Fibroblast of upper back skin (primary cell): ENCODE data around the gene CLN6.
"Not testable (repeated sequence)": the region's sequence is repeated elsewhere in the genome, so short reads cannot be mapped to it uniquely, and the experiment has no call there.

Source experiments
- DNase-seq: peaks from one replicate; pipeline ENCODE4 v3.0.0-alpha.2; 2013

The CLN6 gene

GRCh38 chr15:68186671-68187397 lies 42.7 kb downstream of the CLN6 start:
- peak; percentile 71 for DNase-seq

- DNase-seq: no peak
Measured at GRCh38 chr15:68184616-68185480, 44.7 kb downstream of the CLN6 start.

GRCh38 chr15:68183616-68184315 lies 45.8 kb downstream of the CLN6 start:
- DNase-seq: peak; percentile 46

GRCh38 chr15:68177742-68178141 lies 51.8 kb downstream of the CLN6 start:
- peak; percentile 31 for DNase-seq

DNA sequence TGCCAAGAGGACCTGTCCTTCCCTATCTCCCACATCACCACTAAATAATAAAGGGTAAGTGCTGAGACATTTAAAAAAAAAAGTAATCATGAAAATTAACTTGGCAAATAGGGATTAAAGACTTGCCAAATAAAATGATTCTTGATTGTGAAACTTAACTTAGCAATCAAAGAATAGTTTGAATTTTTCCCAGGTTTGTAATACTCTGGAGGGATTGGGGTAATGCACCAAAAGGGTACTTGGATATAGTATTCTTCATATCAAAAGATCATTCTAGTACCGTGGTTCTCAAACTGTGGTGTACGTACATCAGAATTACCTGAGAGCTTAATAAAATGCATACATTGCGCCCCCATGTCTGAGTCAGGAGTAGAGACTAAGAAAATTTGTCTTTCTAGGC lies 52.9 kb downstream of the CLN6 start:
- DNase-seq: peak; percentile 21

- DNase-seq: no peak
Measured at GRCh38 chr15:68175526-68175925, 54.0 kb downstream of the CLN6 start.

GRCh38 chr15:68173119-68173518 lies 56.4 kb downstream of the CLN6 start:
- DNase-seq: no peak

DNA sequence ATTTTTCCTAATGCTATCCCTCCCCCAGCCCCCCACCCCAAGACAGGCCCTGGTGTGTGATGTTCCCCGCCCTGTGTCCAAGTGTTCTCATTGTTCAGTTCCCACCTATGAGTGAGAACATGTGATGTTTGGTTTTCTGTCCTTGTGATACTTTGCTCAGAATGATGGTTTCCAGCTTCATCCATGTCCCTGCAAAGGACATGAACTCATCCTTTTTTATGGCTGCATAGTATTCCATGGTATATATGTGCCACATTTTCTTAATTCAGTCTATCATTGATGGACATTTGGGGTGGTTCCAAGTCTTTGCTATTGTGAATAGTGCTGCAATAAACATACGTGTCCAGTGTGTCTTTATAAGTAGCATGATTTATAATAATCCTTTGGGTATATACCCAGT lies 57.5 kb downstream of the CLN6 start:
- DNase-seq: not testable (repeated sequence)

- DNase-seq: no peak
Measured at GRCh38 chr15:68166847-68167246, 62.7 kb downstream of the CLN6 start.

DNA sequence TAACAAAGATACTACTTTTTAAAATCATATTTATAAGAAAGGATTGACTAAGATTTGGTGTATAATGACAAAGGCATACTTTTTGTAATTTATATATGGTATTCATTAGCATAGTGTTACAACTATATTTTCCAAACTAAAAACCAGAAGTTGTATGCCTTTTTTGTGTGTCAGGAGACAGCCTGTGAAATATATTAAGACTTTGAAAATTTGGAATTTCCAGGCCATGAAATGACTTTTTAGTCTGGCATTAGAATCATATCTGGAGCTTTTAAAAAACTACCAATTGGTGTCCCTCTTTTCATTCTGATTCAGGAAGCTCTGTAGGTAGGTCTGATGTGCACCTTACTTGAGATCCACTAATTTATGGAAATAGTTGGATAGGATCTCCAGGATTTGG lies 66.3 kb downstream of the CLN6 start:
- DNase-seq: no peak

- peak; percentile 8 for DNase-seq
Measured at GRCh38 chr15:68158046-68158628, 71.4 kb downstream of the CLN6 start.

GRCh38 chr15:68157074-68157473 lies 72.5 kb downstream of the CLN6 start:
- no peak for DNase-seq
